PC-9 (cell line): ENCODE measurements around the gene BOK. TPM values are rescaled to one million over a fixed set of nuclear protein-coding genes. Genes with fewer than 3 reads are reported as not detected.

ENCODE experiments used
- BruUV-seq: library from RNA; stranded (reverse); fragments of 400-500 nt; replicated peaks from 2 replicates; lab custom pipeline; 2021; lab: Mats Ljungman, UMichigan
- CTCF ChIA-PET: fragments of 300-600 bp; sonication (Branson Sonifier 250); formaldehyde crosslinking; loops from one replicate; lab custom pipeline; 2022; ENCODE audit warnings: antibody characterized with exemption; lab: Charles Lee
- POLR2A ChIA-PET: fragments of 300-600 bp; sonication (Branson Sonifier 250); formaldehyde crosslinking; loops from one replicate; lab custom pipeline; 2022; ENCODE audit warnings: antibody characterized with exemption; ENCODE audit not compliant: unreplicated experiment; lab: Charles Lee
- DNase-seq, 2 experiments: peaks; one replicate each; pipeline versions ENCODE4 v3.0.0 to v3.0.0-alpha.2; 2015 to 2022; ENCODE audit warnings: mixed read lengths in 1 of 2
- H2AFZ ChIP-seq: fragments of 200-600 bp; sonication (generic); 2 replicates; pipeline ENCODE4 v1.8.1; 2017; ENCODE audit warnings: antibody characterized with exemption
- H3F3A ChIP-seq: fragments of 200-600 bp; sonication (generic); 2 replicates; pipeline ENCODE4 v1.8.1; 2017; ENCODE audit warnings: antibody characterized with exemption, mild to moderate bottlenecking, low read depth; ENCODE audit not compliant: insufficient read depth
- H3K27ac ChIP-seq: fragments of 200-600 bp; sonication (generic); 2 replicates; pipeline ENCODE4 v1.6.1; 2016; ENCODE audit warnings: mixed run types
- H3K27me3 ChIP-seq: fragments of 200-600 bp; sonication (generic); 2 replicates; pipeline ENCODE4 v1.6.1; 2016; ENCODE audit warnings: low read depth, mixed run types; ENCODE audit not compliant: insufficient read depth
- H3K36me3 ChIP-seq: fragments of 200-600 bp; sonication (generic); 2 replicates; pipeline ENCODE4 v1.6.1; 2016; ENCODE audit warnings: low read depth, mixed run types
- H3K4me1 ChIP-seq: fragments of 200-600 bp; sonication (generic); replicated peaks from 2 replicates; pipeline ENCODE4 v1.6.1; 2016; ENCODE audit warnings: mixed run types; ENCODE audit not compliant: insufficient read depth
- H3K4me2 ChIP-seq: fragments of 200-600 bp; sonication (generic); 2 replicates; pipeline ENCODE4 v1.6.1; 2017; ENCODE audit warnings: mixed run types
- H3K4me3 ChIP-seq: fragments of 200-600 bp; sonication (generic); 2 replicates; pipeline ENCODE4 v1.6.1; 2016; ENCODE audit warnings: mixed run types
- H3K79me2 ChIP-seq: fragments of 200-600 bp; sonication (generic); 2 replicates; pipeline ENCODE4 v1.6.1; 2017; ENCODE audit warnings: low read depth, mixed run types
- H3K9me2 ChIP-seq: fragments of 200-600 bp; sonication (generic); 2 replicates; pipeline ENCODE4 v1.8.1; 2017; ENCODE audit warnings: mild to moderate bottlenecking; ENCODE audit not compliant: insufficient read depth
- H3K9me3 ChIP-seq: fragments of 200-600 bp; sonication (generic); 2 replicates; pipeline ENCODE4 v1.8.1; 2016; ENCODE audit warnings: low read depth; ENCODE audit not compliant: insufficient read depth
- H4K20me1 ChIP-seq: fragments of 200-600 bp; sonication (generic); 2 replicates; pipeline ENCODE4 v1.8.1; 2017; ENCODE audit not compliant: insufficient read depth
- CTCF ChIP-seq: fragments of 200-600 bp; sonication (generic); conservative IDR thresholded peaks from 2 replicates; pipeline ENCODE4 v1.6.1; 2017; ENCODE audit warnings: mixed run types, antibody characterized with exemption, mild to moderate bottlenecking, moderate library complexity
- EZH2 ChIP-seq: fragments of 200-600 bp; sonication (generic); IDR thresholded peaks from 2 replicates; pipeline ENCODE4 v1.8.0; 2017; ENCODE audit warnings: antibody characterized with exemption, low read depth
- intact Hi-C: fragments of 100-400 bp; cut with micrococcal nuclease; formaldehyde crosslinking; loops from one replicate; pipeline ENCODE4 v1.10.0; 2022; ENCODE audit not compliant: unreplicated experiment
- total RNA-seq: library from RNA; stranded (reverse); gene quantifications from 2 replicates; pipeline ENCODE4 v1.2.3, GENCODE V29; 2021

The BOK gene
- total RNA-seq, 1 experiment from 2014 or later = 72.8 TPM

- no TSS peak for BruUV-seq
These were observed 23.8 kb downstream of the BOK start for GRCh38 chr2:241582328-241582727.

GRCh38 chr2:241582806-241583205, 24.3 kb downstream of the BOK start:
- Histone ChIP-seq H4K20me1 (no peaks in the 10 kb centered on the region), H3K79me2 (no peaks in the 10 kb centered on the region), H2AFZ (no peak overlapping the region), H3F3A (peaks cover 31% of the 10 kb centered on the region), H3K27ac (no peak overlapping the region), H3K4me1 (peaks cover 16% of the 10 kb centered on the region), H3K9me3 (peaks cover 18% of the 10 kb centered on the region), H3K27me3 (no peaks in the 10 kb centered on the region), H3K4me3 (no peak overlapping the region), H3K36me3 (peaks cover 48% of the 10 kb centered on the region), H3K9me2 (no peaks in the 10 kb centered on the region), H3K4me2 (no peak overlapping the region)
- CTCF ChIA-PET = no interaction called here
- no peak for DNase-seq
- TF ChIP-seq CTCF (no peak), EZH2 (no peak)
- BruUV-seq = no TSS peak
- intact Hi-C loops = no loop called here
- POLR2A ChIA-PET = no interaction called here

More at GRCh38 chr2:241582328-241582727, 23.8 kb downstream of the BOK start:
- Histone ChIP-seq H3K4me1 (peaks cover 16% of the 10 kb centered on the region), H3F3A (peaks cover 27% of the 10 kb centered on the region), H3K79me2 (no peaks in the 10 kb centered on the region), H3K4me2 (no peak overlapping the region), H2AFZ (no peak overlapping the region), H3K36me3 (peaks cover 44% of the 10 kb centered on the region), H3K4me3 (no peak overlapping the region), H3K9me3 (peaks cover 17% of the 10 kb centered on the region), H3K9me2 (no peaks in the 10 kb centered on the region), H3K27ac (no peak overlapping the region), H3K27me3 (no peaks in the 10 kb centered on the region), H4K20me1 (no peaks in the 10 kb centered on the region)
- CTCF ChIA-PET = no interaction called here
- POLR2A ChIA-PET = no interaction called here
- TF ChIP-seq CTCF (no peak), EZH2 (no peak)
- intact Hi-C loops = no loop called here
- no peak for DNase-seq

- Histone ChIP-seq H3K4me1 (peaks cover 16% of the 10 kb centered on the region), H3K27me3 (no peaks in the 10 kb centered on the region), H4K20me1 (no peaks in the 10 kb centered on the region), H3K36me3 (peaks cover 55% of the 10 kb centered on the region), H3K4me3 (no peak overlapping the region), H3K9me3 (peaks cover 27% of the 10 kb centered on the region), H3K9me2 (no peaks in the 10 kb centered on the region), H3K79me2 (no peaks in the 10 kb centered on the region), H2AFZ (no peak overlapping the region), H3K4me2 (peak overlapping the region; percentile 49), H3K27ac (peak overlapping the region; percentile 79), H3F3A (peaks cover 41% of the 10 kb centered on the region; the same call in 1 of the 2 replicates)
- ChIA-PET POLR2A (interaction anchor here (0.6 to 0.7 kb wide), 3 partner anchors 26 to 686 kb away, joined by 3 to 5 read pairs (median 5); no protein-coding TSS in a partner anchor), CTCF (interaction anchor here (0.6 to 0.9 kb wide), 3 partner anchors 22 to 77 kb away, joined by 4 read pairs; no protein-coding TSS in a partner anchor)
- intact Hi-C loops = no loop called here
- no peak for TF ChIP-seq CTCF
- no peak for TF ChIP-seq EZH2
- no TSS peak for BruUV-seq
- peak; percentile 88 to 92 for DNase-seq
These were observed 25.9 kb downstream of the BOK start for GRCh38 chr2:241584436-241584835.
